Neural cell (in vitro differentiated cells): ENCODE data around the gene NMT1.

Experiments
- CTCF ChIP-seq: fragments of 450-650 bp; IDR thresholded peaks from 2 replicates; pipeline ENCODE4 v1.5.1; 2014; ENCODE audit warnings: antibody characterized with exemption, mild to moderate bottlenecking, moderate library complexity; ENCODE audit not compliant: poor library complexity, severe bottlenecking
- EP300 ChIP-seq: fragments of 450-650 bp; conservative IDR thresholded peaks from 2 replicates; pipeline ENCODE4 v1.6.1; 2014; ENCODE audit warnings: antibody characterized with exemption, mild to moderate bottlenecking, moderate library complexity; ENCODE audit not compliant: poor library complexity, severe bottlenecking
- EZH2 ChIP-seq: fragments of 200-600, 300-800 bp; shearing (Covaris generic), sonication (generic); IDR thresholded peaks from 2 replicates; pipeline ENCODE4 v1.6.1; 2014; ENCODE audit warnings: antibody characterized with exemption, low read length, borderline replicate concordance, mild to moderate bottlenecking; ENCODE audit not compliant: insufficient read depth, poor library complexity, severe bottlenecking
- POLR2AphosphoS5 ChIP-seq: IDR thresholded peaks from 2 replicates; pipeline ENCODE4 v1.6.1; 2012
- RAD21 ChIP-seq: fragments of 450-650 bp; conservative IDR thresholded peaks from 2 replicates; pipeline ENCODE4 v1.6.1; 2014; ENCODE audit warnings: antibody characterized with exemption, mild to moderate bottlenecking, moderate library complexity
- REST ChIP-seq: IDR thresholded peaks from 2 replicates; pipeline ENCODE4 v1.6.1; 2012; ENCODE audit warnings: borderline replicate concordance
- SMC3 ChIP-seq: fragments of 450-650 bp; conservative IDR thresholded peaks from 2 replicates; pipeline ENCODE4 v1.6.1; 2014; ENCODE audit warnings: antibody characterized with exemption, mild to moderate bottlenecking, moderate library complexity; ENCODE audit not compliant: poor library complexity

- TF ChIP-seq REST (no peak), SMC3 (no peak), EZH2 (no peak), POLR2AphosphoS5 (no peak), CTCF (no peak), RAD21 (no peak), EP300 (no peak)
These were observed 93.9 kb downstream of the NMT1 start for GRCh38 chr17:45155029-45155428.
